ENCODE measurements around the gene FBXL15.
"Not testable (repeated sequence)": the region's sequence is repeated elsewhere in the genome, so short reads cannot be mapped to it uniquely, and the experiment has no call there.

Gene FBXL15

GRCh38 chr10:102432162-102432950, 11.7 kb downstream of the FBXL15 start, which contains the start of gene CUEDC2:
CUEDC2 (minus strand) TSS chr10:102432574; CDS start chr10:102425188, 7,386 bp downstream.
- DNase-seq, result peak; percentile 89 to 92

- peak; percentile 25 to 45 for DNase-seq
Measured at GRCh38 chr10:102433619-102434046, 13.0 kb downstream of the FBXL15 start.

GRCh38 chr10:102434394-102435132, 13.9 kb downstream of the FBXL15 start:
- DNase-seq, result no peak

- no peak for DNase-seq
Measured at GRCh38 chr10:102435133-102435497, 14.5 kb downstream of the FBXL15 start.

GRCh38 chr10:102435529-102436233, 15.0 kb downstream of the FBXL15 start:
- DNase-seq, result peak in 1 of 2 donors; percentile 53

GRCh38 chr10:102436312-102436711, 15.7 kb downstream of the FBXL15 start:
- no peak for DNase-seq

- DNase-seq, result no peak
Measured at GRCh38 chr10:102437515-102437914, 16.9 kb downstream of the FBXL15 start.

GRCh38 chr10:102438374-102438773, 17.7 kb downstream of the FBXL15 start:
- DNase-seq, result no peak

GRCh38 chr10:102444851-102445250, 24.2 kb downstream of the FBXL15 start:
- DNase-seq, result no peak

GRCh38 chr10:102449321-102450123, 28.9 kb downstream of the FBXL15 start:
- DNase-seq, result no peak

GRCh38 chr10:102450124-102450373, 29.4 kb downstream of the FBXL15 start:
- no peak for DNase-seq

- DNase-seq, result peak; percentile 22 to 76
Measured at GRCh38 chr10:102450374-102451104, 29.9 kb downstream of the FBXL15 start.

- no peak for DNase-seq
Measured at GRCh38 chr10:102451105-102451969, 30.7 kb downstream of the FBXL15 start, which contains the start of gene C10orf95. C10orf95 (minus strand) TSS chr10:102451543; CDS start chr10:102451093, 450 bp downstream.

- DNase-seq, result peak in 1 of 2 donors; percentile 75
Measured at GRCh38 chr10:102452672-102453340, 32.2 kb downstream of the FBXL15 start.

GRCh38 chr10:102453502-102453901, 32.9 kb downstream of the FBXL15 start:
- DNase-seq, result no peak

- DNase-seq, result not testable (repeated sequence)
Measured at GRCh38 chr10:102454662-102455487, 34.2 kb downstream of the FBXL15 start.

- no peak for DNase-seq
Measured at GRCh38 chr10:102455893-102456471, 35.3 kb downstream of the FBXL15 start.

- DNase-seq, result no peak
Measured at GRCh38 chr10:102457591-102458150, 37.0 kb downstream of the FBXL15 start.

- no peak for DNase-seq
Measured at GRCh38 chr10:102458656-102459055, 38.0 kb downstream of the FBXL15 start.
